SKM-1 (cell line): ENCODE data around the gene PFKFB1.

ENCODE experiments used
- DNase-seq: peaks from one replicate; lab custom pipeline; 2025; ENCODE audit not compliant: unreplicated experiment; lab: John Stamatoyannopoulos, UW

The PFKFB1 gene

DNA sequence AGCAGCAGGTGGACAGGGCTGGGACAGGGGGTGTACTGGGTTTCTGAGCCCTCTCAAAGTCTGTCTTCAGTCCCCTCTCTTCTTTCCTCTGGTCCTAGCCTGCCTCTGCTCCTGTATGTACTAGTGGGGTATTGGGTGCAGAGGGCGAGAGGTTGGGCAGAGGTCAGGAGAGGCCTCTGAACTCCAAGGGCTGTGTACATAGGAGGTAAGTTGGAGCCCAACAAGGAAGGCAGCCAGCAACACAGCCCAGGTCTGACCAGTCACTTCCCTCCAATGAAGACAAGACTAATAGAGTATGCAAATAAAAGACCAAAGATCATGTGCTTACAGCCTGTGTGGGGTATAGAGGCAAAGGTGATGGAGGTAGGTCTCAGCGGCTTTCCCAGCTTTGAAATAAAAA is at the start of gene PFKFB1:
Gene PFKFB1 (minus strand): TSS at position 90 of the 400 bp plus-strand sequence. CDS start 181 bp downstream, outside the sequence.
- no peak for DNase-seq

DNA sequence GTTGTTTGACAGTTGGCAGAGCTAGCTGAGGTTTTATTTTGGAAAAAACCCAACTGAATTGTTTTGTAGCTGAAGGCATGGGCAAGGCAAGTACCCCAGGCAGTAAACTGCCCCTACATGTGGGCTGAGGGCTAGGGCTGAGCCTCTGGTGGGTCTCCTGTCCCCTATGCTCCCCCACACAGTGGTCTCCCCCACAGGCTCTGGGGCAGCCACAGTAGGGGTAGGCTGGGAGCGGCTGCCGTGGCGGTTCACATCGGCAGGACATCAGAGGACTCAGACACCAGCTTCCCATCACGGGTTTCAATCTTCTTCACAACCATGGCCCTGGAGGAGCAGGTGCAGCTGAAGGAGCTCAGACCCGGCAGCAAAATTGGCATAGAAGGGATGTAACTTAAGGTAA is 47.5 kb upstream of the PFKFB1 start:
- no peak for DNase-seq

DNA sequence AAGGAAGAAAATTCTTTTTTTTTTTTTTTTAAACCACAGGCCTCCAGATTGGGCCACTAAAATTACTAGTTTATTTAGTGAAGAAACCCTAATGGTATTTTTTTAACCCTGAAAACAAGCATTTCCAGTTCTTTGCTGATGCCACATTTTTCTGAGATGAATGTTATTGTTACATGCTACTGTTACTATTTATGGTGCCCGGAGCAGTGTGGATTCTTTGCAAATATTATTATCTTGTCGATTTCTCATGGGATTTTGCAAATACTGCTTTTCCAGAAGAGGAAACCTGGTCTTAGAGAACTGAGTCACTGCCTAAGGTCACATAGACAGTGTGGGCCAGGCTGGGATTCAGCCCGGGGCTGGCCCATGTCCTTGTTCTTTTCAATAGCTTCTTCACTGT is 45.5 kb upstream of the PFKFB1 start:
- no peak for DNase-seq

DNA sequence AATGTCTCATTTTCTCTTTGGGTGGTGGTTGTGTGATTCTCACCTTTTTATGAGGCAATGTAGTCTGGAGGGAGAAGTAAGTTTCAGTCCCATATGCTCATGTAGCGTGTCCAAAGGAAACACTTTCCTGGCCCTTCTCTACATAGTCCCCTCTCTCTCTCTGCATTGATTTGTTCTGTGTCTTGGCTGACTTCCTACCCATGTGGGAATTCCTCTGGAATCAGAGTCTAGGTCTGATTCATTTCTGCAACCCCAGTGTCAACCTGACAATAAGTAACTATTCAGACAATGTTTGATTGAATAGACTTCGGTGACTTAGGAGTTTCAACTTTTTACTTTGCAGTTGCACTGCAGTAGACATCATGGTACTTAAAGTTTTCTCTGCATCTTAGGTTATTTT is 39.4 kb upstream of the PFKFB1 start:
- no peak for DNase-seq

DNA sequence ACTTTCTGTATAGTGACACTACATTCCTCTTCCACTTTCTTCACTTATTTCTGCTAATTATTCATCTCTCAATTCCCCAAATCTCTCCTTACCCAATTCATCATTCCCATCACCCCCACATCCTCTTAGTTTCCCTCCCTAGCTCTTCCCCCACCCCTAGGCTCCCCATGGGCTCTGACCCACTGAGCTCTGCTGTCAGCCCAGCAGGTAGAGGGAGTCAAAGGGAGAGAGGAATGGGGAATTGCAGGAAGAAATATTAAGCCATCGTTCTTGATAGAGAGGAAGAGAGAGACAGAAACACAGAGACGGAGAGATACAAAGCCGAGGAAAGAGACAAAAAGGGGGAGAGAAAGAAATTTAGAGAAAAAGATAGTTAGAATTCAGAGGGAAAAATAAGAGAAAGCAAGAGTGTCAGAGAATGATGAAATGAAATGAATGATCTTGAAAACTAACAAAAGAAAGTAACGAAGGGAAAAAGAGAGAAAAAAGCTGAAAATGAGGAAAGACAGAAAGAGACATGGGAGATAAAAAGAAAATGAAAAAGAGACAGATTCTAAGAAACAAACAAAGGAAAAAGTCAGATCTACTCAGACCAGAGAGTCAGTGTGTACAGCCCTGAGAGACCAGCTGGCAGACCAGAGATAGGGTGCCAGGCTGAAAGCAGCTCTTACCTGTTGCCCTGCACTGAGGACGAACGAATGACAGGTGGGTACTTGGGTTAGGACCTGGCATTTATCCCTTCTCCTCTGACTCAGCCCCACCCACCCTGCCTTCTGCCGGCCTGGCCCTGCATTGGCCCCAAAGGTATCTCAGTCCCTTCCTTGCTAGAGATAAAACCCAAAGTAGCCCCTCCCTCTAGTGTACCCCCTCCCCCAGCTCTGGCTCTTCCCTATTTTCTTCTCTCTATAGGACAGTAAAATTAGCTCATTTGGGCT is 36.5 kb upstream of the PFKFB1 start, which contains the start of gene ALAS2:
Gene ALAS2 (minus strand): TSS at position 707 of the 935 bp plus-strand sequence. CDS start 4,977 bp downstream, outside the sequence.
- no peak for DNase-seq

DNA sequence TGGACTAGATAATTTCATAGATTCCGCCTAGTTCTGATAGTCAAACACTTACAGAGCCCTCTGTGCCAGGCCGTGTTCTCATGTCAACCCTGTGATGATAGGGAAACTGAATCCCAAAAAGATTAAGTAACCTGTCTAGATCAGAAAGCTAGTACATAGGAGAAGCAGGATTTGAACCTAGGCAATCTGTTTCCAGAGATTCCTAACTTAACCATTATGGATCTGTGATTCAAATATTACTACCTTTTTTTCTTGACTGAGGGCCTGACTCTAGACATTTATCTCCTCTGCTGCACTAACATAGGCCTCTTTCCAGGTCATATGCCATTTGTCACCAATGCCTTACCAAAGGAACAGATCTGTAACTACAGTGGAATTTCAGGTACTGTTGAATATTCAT is 35.3 kb upstream of the PFKFB1 start:
- no peak for DNase-seq

DNA sequence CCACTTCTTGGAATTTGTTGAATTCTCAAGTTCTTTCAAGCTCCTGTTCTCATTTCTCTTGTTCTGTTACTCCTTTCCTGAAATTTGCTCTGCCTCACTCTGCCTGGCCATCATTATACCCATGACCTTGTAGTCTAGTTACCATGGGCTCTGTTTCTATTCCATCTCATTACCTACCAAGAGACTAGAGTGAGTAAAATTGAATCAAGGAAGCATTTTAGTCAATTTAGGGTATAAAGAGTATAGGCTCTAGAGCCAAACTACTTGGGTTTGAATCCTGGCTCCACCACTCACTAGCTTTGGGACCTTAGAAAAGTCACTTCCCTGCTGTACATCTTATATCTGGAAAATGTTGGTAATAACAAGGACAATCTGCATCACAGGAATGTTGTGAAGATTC is 34.6 kb upstream of the PFKFB1 start:
- no peak for DNase-seq

DNA sequence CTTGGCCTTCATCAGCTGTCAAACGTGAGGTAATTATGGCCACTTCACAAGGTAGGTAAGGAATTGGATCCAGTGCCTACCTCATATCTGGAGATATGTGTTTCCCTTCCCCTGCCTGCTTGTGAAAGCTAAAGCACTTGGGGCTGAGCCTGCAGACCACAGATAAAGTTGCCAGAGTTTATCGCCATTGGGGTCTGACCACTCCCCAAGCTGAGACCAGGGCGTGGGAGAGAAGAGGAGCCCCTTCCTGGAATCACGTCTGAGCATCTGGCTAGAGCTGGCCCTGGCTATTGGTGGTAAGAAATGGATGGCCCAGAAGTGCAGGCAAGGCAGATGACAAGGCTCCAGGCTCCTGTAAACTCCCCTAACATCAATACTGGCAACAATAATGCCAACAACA is 34.1 kb upstream of the PFKFB1 start:
- no peak for DNase-seq

DNA sequence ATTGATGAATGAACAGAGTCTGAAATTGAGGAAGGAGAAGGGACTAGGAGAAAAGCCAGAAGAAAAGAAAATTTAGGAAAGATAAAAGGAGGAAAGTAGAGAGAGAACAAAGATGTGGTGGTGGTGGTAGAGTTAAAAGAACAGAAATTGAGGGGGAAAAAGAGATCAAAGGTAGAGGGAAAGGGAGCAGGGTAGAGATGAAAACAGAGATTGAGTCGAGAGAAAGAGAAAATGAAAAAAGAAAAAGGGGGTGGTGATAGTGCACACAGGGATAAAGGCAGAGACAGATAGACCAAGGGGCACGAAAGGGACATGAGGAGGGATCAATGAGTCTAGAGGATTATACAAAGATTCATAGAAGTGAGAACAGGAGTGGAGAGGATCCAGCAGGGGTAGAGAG is 32.9 kb upstream of the PFKFB1 start:
- DNase-seq: no peak

DNA sequence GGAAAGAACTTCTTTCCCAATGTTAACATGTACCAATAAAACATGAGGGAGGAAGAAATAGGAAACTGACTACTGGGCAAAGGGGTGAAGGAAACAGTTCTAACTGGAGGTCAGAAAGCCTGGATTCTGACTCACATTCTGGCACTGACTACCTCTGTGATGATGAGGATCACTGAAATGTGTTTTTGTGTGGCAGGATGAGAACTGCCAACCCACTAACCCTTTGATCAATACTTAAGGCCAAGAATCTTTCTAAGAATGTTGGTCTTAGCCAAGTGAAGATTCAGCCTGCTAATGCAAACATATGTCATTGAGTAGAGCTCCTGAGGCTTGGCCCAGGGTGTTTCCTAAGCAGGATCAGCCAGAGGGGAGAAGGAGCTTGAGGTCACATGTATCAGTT is 32.2 kb upstream of the PFKFB1 start:
- DNase-seq: no peak

DNA sequence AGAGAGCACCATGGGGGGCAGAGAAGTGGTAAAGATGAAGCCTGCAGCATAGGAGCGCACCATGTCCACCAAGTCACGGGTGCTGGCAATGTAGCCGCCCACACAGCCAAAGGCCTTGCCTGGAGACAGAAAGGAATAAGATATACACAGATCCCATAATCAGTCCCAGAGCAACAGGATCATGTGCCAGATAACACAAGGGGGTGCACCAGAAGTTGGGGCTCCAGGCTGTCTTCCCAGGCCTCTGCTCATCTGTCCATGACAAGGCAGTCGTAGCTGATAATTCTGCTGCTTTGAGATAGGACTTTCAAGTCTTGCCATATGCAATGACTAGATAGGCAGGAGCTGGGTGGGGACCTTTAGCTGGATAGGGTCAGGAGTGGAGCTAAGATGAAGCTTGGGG is 20.9 kb upstream of the PFKFB1 start:
- no peak for DNase-seq

DNA sequence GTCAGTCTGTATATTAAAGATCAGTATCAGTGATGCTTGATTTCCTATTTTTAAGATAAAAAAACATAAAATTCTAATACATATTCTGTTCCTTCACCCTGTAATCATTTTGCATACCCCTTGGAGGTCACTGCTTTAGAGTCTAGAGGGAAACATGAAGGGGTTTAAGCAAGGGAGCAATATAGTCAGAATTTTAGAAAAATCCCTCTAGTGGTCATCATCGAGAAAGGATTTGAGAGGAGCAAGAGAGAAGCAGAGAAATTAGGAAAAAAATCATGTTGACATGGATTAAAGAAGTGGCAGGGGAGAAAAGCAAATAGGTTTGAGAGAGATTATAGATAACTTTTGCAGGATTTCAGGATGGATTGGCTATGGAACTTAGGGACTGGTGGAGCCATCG is 17.3 kb upstream of the PFKFB1 start:
- DNase-seq: no peak

DNA sequence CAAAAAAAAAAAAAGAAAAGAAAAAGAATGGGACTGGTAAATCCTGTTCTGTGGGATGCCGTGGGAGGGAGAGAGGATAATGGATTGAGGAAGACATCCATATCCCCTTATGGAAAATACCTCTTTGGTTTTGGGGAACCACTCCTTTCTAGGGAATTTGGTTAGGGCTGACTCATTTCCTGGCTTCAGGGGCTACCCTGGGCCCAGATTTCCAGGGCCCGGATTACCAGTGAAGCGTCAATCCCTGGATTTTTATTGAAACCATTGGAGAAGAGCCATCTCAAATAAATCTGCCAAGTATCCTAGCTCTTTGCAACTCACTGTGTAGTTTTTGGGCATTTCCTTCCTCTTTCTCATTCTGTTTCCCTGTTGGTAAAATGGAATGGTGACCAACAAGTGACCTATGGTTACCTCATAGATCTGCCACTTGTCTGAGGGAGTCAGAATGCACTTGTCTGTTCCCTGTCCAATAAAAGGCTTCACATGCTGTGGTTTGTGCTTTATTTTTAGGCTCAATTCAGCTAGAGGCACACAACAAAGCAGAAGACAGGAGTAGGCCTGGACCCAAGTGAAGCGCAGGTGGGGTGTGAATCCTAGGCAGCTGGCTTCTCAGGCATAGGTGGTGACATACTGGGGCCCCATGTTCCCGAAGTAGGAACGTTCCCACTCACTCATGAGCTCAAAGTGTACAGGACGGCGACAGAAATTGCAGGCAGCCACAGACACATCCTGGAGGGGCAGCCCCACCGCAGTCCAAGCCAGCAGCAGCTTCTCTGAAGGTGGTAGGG is 14.8 kb upstream of the PFKFB1 start:
- DNase-seq: peak; percentile 37

DNA sequence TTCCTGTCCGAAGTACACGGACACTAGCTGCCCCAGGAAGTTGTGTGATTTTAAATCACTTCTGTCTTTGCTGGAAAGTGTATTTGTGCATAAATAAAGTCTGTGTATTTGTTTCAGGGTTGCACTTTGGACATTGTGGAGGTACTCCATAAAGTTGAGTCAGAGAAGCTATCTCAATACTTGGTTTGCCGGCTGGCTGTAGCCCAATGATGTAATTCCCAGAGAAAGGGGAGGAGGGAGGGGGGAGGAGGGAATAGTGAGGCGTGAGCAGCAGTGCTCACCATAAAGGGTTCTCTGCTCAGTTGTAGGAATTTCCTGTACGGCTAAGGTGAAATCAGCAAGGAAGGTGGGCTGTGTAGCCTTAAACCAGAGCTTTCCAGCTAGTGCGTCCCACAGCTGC is 13.7 kb upstream of the PFKFB1 start:
- DNase-seq: no peak

DNA sequence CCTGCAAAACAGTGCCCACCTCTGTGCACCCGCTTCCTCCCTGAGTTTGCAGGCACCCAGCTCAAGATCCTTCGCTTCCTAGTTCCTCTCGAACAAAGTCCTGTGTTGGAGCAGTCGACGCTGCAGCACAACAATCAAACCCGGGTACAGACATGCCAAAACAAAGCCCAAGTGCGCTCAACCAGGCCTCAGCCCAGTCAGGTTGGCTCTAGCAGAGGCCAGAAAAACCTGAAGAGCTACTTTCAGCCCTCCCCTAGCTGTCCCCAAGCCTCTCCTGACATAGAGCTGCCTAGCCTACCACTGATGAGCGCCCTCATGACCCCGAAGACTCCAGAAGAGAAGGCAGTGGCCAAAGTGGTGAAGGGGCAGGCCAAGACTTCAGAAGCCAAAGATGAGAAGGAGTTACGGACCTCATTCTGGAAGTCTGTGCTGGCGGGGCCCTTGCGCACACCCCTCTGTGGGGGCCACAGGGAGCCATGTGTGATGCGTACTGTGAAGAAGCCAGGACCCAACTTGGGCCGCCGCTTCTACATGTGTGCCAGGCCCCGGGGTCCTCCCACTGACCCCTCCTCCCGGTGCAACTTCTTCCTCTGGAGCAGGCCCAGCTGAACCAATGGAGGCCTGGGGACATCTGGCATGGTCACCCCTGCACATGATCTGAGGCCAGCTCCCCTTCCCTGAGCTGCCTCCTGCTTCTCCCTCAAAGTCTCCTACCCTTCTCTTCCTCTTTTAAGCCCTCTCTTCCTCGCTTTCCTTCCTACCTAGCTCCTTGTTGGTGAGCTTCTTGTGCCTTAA is 13.0 kb upstream of the PFKFB1 start:
- no peak for DNase-seq

DNA sequence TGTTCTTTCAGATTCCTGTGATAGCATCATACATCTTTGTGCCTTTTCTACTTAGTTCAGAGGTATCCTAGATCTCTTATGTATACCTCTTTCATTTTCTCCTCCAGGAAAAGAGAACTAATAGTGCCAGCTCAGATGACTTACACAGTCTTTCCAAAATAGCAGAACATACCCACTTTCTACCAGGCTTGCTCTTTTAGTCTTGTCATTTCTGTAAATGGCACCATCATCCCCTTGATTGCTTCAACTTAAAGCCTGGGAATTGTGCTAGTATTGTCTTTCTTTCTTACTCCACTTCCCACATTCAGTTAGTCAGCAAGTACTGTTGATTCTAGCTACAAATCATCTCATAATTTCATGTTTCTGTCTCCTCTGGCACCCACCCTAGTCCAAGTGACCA is 11.3 kb upstream of the PFKFB1 start:
- no peak for DNase-seq

DNA sequence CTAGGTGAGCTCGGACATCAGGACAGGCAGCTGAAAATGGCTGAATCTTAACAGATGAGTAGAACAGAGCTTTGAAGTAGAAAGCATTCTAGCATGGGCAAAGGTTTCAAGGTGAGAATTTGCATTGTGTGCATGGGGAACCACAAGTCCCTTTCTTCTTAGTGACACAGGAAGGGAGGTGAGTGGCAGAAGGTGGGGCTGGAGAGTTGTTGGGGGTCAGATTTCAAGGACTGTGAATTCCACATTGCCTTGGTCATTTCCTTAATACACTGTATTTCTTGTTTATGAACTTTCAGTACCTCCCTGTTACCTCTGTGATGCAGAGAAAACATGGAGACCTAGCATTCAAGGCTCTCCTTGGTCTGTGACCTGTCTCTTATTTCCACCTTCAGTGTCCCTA is 10.2 kb upstream of the PFKFB1 start:
- no peak for DNase-seq

DNA sequence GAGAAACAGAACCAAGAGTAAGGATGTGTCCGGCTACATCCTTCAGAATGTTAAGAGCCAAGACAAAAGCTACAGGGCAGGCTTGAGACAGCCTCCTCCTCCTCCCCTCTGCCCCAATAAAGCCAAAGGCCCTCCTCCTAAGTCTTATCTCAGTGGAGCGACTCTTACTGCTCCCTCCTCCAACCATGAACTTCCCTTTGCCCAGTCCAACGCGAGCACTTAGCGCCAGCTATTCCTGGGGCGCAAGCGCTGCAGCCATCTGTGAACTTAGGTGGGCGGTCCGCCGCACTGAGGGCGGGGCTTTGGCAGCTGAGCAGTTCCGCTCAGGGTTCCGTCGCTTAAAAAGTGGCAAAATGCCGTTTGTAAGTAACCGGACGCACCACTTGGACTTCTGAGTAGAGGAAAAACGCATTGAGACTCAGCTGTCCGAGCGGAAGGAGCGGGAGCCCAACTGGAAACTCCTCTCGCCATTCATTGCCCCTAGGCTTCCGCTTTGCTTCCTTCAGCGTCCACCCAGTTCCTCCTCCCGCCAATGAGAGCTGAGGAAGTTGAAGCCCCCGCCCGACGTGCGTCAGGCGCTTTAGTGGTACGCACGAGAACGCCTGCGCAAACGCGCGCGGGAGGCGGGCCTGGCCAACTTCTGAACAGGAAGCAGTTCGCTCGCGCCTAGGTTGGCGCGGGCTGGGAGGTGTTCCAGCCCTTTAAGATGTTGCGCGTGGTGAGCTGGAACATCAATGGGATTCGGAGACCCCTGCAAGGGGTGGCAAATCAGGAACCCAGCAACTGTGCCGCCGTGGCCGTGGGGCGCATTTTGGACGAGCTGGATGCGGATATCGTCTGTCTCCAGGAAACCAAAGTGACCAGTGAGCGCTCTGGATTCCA is 6.0 kb upstream of the PFKFB1 start, which contains the start of gene APEX2:
Gene APEX2 (plus strand): TSS at position 647 of the 882 bp plus-strand sequence. CDS start 60 bp downstream, at position 707.
- DNase-seq: peak; percentile 74

DNA sequence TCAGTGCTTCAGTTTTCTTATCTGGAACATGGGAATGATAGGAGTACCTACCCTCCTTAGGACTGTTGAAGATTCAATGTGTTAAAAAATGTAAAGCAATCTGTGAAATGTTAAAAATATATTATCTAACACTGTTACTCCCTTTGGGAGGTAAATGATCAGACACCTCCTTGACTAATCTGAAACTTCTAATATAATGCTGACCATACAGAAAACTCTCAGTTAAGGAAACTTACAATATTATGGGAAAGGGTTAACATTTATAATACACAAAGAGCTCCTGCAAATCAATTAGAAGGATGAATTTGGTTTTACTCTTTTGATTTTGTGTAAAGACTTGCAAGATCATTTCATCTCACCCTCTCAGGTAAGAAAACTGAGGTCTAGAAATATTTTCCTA is 1.6 kb upstream of the PFKFB1 start:
- DNase-seq: no peak
